H1 (cell line): ENCODE results near the gene BCL2L13. TPM values are rescaled to one million over a fixed set of nuclear protein-coding genes. Genes with fewer than 3 reads are reported as not detected.
"Not testable (repeated sequence)": the region's sequence is repeated elsewhere in the genome, so short reads cannot be mapped to it uniquely, and the experiment has no call there.

Experiments used
- CTCF ChIA-PET: fragments of 300-600 bp; sonication (Branson Sonifier 250); formaldehyde crosslinking; loops from one replicate; lab custom pipeline; 2021; ENCODE audit not compliant: partially characterized antibody; lab: Charles Lee
- POLR2A ChIA-PET: fragments of 300-600 bp; sonication (Branson Sonifier 250); formaldehyde crosslinking; loops from one replicate; lab custom pipeline; 2021; ENCODE audit warnings: inconsistent platforms; ENCODE audit not compliant: partially characterized antibody; lab: Charles Lee
- DNase-seq, 2 experiments: peaks; one replicate each; pipeline versions ENCODE4 v3.0.0 to v3.0.0-alpha.2; 2010 to 2022; ENCODE audit warnings: low spot score in 2 of 2, low read depth in 1 of 2, mixed read lengths in 1 of 2
- FAIRE-seq: peaks from 2 replicates; lab custom pipeline; 2011; peaks lifted over from hg19 to GRCh38; lab: Jason Lieb, UNC
- H2AFZ ChIP-seq: 2 replicates; pipeline ENCODE4 v1.8.1; 2012; ENCODE audit warnings: low read length, inconsistent platforms
- H2AK5ac ChIP-seq: 2 replicates; pipeline ENCODE4 v1.6.1; 2013; ENCODE audit warnings: low read depth, low read length
- H2BK120ac ChIP-seq: replicated peaks from 2 replicates; pipeline ENCODE3; 2013; ENCODE audit warnings: low read depth, low read length, inconsistent platforms
- H2BK12ac ChIP-seq: 2 replicates; pipeline ENCODE4 v1.6.1; 2013; ENCODE audit warnings: low read depth, low read length
- H2BK15ac ChIP-seq: 2 replicates; pipeline ENCODE4 v1.6.1; 2013; ENCODE audit warnings: low read length
- H2BK20ac ChIP-seq: 2 replicates; pipeline ENCODE4 v1.6.1; 2013; ENCODE audit warnings: low read length
- H2BK5ac ChIP-seq: 2 replicates; pipeline ENCODE4 v1.6.1; 2013; ENCODE audit warnings: low read depth, low read length
- H3K14ac ChIP-seq: 2 replicates; pipeline ENCODE4 v1.6.1; 2013; ENCODE audit warnings: inconsistent platforms; ENCODE audit not compliant: insufficient read length
- H3K18ac ChIP-seq: 2 replicates; pipeline ENCODE4 v1.6.1; 2013; ENCODE audit warnings: low read length; ENCODE audit errors: extremely low read depth
- H3K23ac ChIP-seq: 2 replicates; pipeline ENCODE4 v1.6.1; 2013; ENCODE audit warnings: inconsistent platforms; ENCODE audit not compliant: insufficient read length
- H3K23me2 ChIP-seq: 2 replicates; pipeline ENCODE4 v1.6.1; 2013; ENCODE audit warnings: low read depth, low read length
- H3K27ac ChIP-seq: 2 replicates; pipeline ENCODE4 v1.6.1; 2011; ENCODE audit warnings: low read depth, low read length, inconsistent platforms
- H3K27me3 ChIP-seq, 4 experiments: replicated peaks in 1 of 4; 1 replicate in 1 of 4; 2 replicates in 3 of 4; pipeline versions ENCODE4 v1.6.1 to v1.8.1; 2011 to 2013; ENCODE audit warnings: low read length in 3 of 4, mild to moderate bottlenecking in 3 of 4, inconsistent platforms in 2 of 4, mixed read lengths in 2 of 4, moderate library complexity in 1 of 4; ENCODE audit not compliant: control insufficient read depth in 3 of 4, insufficient read depth in 3 of 4; ENCODE audit errors: extremely low read depth in 1 of 4
- H3K36me3 ChIP-seq, 4 experiments: 2 replicates each; pipeline versions ENCODE4 v1.6.1 to v1.8.1; 2011 to 2013; ENCODE audit warnings: mild to moderate bottlenecking in 4 of 4, low read length in 3 of 4, moderate library complexity in 2 of 4, control low read depth in 1 of 4, inconsistent platforms in 1 of 4; ENCODE audit not compliant: insufficient read depth in 4 of 4, control insufficient read depth in 2 of 4
- H3K4ac ChIP-seq: replicated peaks from 2 replicates; pipeline ENCODE3; 2013; ENCODE audit warnings: low read length, low read depth, mixed read lengths, inconsistent platforms; ENCODE audit not compliant: insufficient read length
- H3K4me1 ChIP-seq, 4 experiments: replicated peaks in 1 of 4; 1 replicate in 1 of 4; 2 replicates in 3 of 4; pipeline versions ENCODE4 v1.6.1 to v1.8.1; 2011 to 2013; ENCODE audit warnings: low read length in 3 of 4, inconsistent platforms in 2 of 4, mixed read lengths in 1 of 4; ENCODE audit not compliant: insufficient read depth in 4 of 4, control insufficient read depth in 3 of 4
- H3K4me2 ChIP-seq, 2 experiments: 2 replicates each; pipeline versions ENCODE4 v1.6.1 to v1.8.1; 2011 to 2013; ENCODE audit warnings: low read depth in 2 of 2, low read length in 2 of 2, control low read depth in 1 of 2, inconsistent platforms in 1 of 2, mild to moderate bottlenecking in 1 of 2; ENCODE audit not compliant: insufficient read depth in 1 of 2
- H3K4me3 ChIP-seq, 4 experiments: fragments of 200-600, 300-600 bp in 1 of 4; sonication (generic), shearing (Covaris generic), sonication (Bioruptor Twin) in 1 of 4; 2 replicates each; pipeline versions ENCODE4 v1.5.1 to v1.8.1; 2011 to 2016; ENCODE audit warnings: low read length in 4 of 4, low read depth in 3 of 4, control low read depth in 2 of 4, inconsistent platforms in 2 of 4, mild to moderate bottlenecking in 2 of 4, mixed read lengths in 1 of 4, moderate library complexity in 1 of 4; ENCODE audit not compliant: insufficient read depth in 2 of 4; ENCODE audit errors: extremely low read depth in 1 of 4
- H3K56ac ChIP-seq: replicated peaks from 2 replicates; pipeline ENCODE3; 2013; ENCODE audit warnings: low read depth, mild to moderate bottlenecking, mixed read lengths, low read length, inconsistent platforms; ENCODE audit not compliant: insufficient read length
- H3K79me1 ChIP-seq: 2 replicates; pipeline ENCODE4 v1.6.1; 2013; ENCODE audit warnings: low read depth, low read length, control low read depth
- H3K79me2 ChIP-seq, 2 experiments: 2 replicates each; pipeline versions ENCODE4 v1.6.1 to v1.8.1; 2012 to 2013; ENCODE audit warnings: low read length in 2 of 2, mild to moderate bottlenecking in 2 of 2, inconsistent platforms in 1 of 2; ENCODE audit not compliant: insufficient read depth in 2 of 2, control insufficient read depth in 1 of 2
- H3K9ac ChIP-seq, 4 experiments: replicated peaks in 1 of 4; 1 replicate in 1 of 4; 2 replicates in 3 of 4; pipeline versions ENCODE4 v1.6.1 to v1.8.1; 2011 to 2013; ENCODE audit warnings: low read depth in 3 of 4, low read length in 3 of 4, control low read depth in 2 of 4, mild to moderate bottlenecking in 2 of 4, moderate library complexity in 2 of 4, inconsistent platforms in 1 of 4; ENCODE audit errors: extremely low read depth in 1 of 4
- H3K9me3 ChIP-seq, 2 experiments: 2 replicates each; pipeline versions ENCODE4 v1.6.1 to v1.8.1; 2012 to 2013; ENCODE audit warnings: mild to moderate bottlenecking in 2 of 2, moderate library complexity in 2 of 2, control low read depth in 1 of 2, inconsistent platforms in 1 of 2, low read depth in 1 of 2, low read length in 1 of 2, mixed read lengths in 1 of 2; ENCODE audit not compliant: insufficient read depth in 2 of 2
- H4K20me1 ChIP-seq, 2 experiments: replicated peaks in 1 of 2; 2 replicates each; pipeline versions ENCODE3 to v1.8.1; 2011 to 2013; ENCODE audit warnings: inconsistent platforms in 2 of 2, low read length in 2 of 2, mild to moderate bottlenecking in 1 of 2; ENCODE audit not compliant: insufficient read depth in 2 of 2, control insufficient read depth in 1 of 2
- H4K5ac ChIP-seq: 2 replicates; pipeline ENCODE4 v1.6.1; 2013; ENCODE audit warnings: low read length, low read depth, mixed read lengths, inconsistent platforms; ENCODE audit not compliant: insufficient read length
- H4K8ac ChIP-seq: 2 replicates; pipeline ENCODE4 v1.8.0; 2013; ENCODE audit warnings: mild to moderate bottlenecking, moderate library complexity, low read length, inconsistent platforms; ENCODE audit not compliant: insufficient read depth; ENCODE audit errors: extremely low read depth
- H4K91ac ChIP-seq: replicated peaks from 2 replicates; pipeline ENCODE3; 2013; ENCODE audit warnings: low read length, mixed read lengths, inconsistent platforms; ENCODE audit not compliant: insufficient read length
- WGBS, 2 experiments: shearing (Covaris generic) in 1 of 2; methylation state at CpG; one replicate each; pipeline versions ENCODE4 v1.1.6 to v1.1.7; 2013 to 2015; ENCODE audit warnings: low lambda C conversion rate in 2 of 2, mixed read lengths in 2 of 2, inconsistent platforms in 1 of 2, low coverage in 1 of 2, missing lambda C conversion rate in 1 of 2; ENCODE audit not compliant: insufficient replicate concordance in 2 of 2, insufficient coverage in 1 of 2, insufficient read length in 1 of 2; ENCODE audit errors: extremely low coverage in 1 of 2, missing lambda C conversion rate in 1 of 2; 5-methylcytosine and 5-hydroxymethylcytosine counted together
- polyA plus RNA-seq, 7 experiments: library from polyadenylated mRNA; depleted of rRNA in 3 of 7; stranded (reverse) in 5 of 7; unstranded in 2 of 7; fragments of >200 nt in 5 of 7; fragments of 200-250 nt in 2 of 7; gene quantifications; 1 replicate in 5 of 7; 2 replicates in 1 of 7; 4 replicates in 1 of 7; pipeline versions ENCODE4 v1.2.1 to v1.2.3, GENCODE V29; 2011 to 2013; ENCODE audit warnings: missing spikeins in 2 of 7, mixed read lengths in 2 of 7
- total RNA-seq: library from RNA; stranded (reverse); fragmentation: NEBNext Ultra II Directional; extraction: Animal tissue kit (Norgen Biotek cat#: 25700); gene quantifications from 2 replicates; pipeline ENCODE4 v1.2.1, GENCODE V29; 2021

Gene BCL2L13
- total and polyA plus RNA-seq, 2 of the 8 experiments (the other 6 are each of a cell fraction or from before 2014, with no cell fraction given) = 20.7 to 35.0 TPM

DNA sequence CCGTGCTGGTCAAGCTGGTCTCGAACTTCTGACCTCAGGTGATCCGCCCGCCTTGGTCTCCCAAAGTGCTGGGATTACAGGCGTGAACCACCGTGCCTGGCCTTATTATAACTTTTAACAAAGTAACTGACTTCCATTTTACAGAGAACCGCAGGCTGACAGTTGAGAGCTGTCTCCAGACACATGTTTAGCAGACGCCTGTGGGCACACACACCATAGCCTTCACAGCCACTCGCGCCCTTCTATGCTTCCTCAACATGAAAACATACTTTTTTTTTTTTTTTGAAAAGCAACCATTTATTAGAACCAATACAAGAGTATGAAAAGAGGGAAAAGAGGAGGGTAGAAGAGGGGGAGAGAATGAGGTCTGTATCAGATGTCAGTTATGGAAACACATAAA, 124.9 kb downstream of the BCL2L13 start:
- not testable (repeated sequence) for DNase-seq, H2BK120ac ChIP-seq

More for the DNA sequence above, 124.9 kb downstream of the BCL2L13 start:
- H3K4me3 ChIP-seq, H3K56ac ChIP-seq, H2BK5ac ChIP-seq, H3K36me3 ChIP-seq, H2AK5ac ChIP-seq, H3K23me2 ChIP-seq, H3K4me2 ChIP-seq, H3K14ac ChIP-seq, H3K4ac ChIP-seq, FAIRE-seq, H2BK12ac ChIP-seq, H3K9me3 ChIP-seq, H3K23ac ChIP-seq, H4K5ac ChIP-seq, H4K91ac ChIP-seq, H2BK20ac ChIP-seq, H3K79me1 ChIP-seq, H3K18ac ChIP-seq, H3K4me1 ChIP-seq, POLR2A ChIA-PET, H3K27ac ChIP-seq, H4K8ac ChIP-seq, H3K27me3 ChIP-seq, H2BK15ac ChIP-seq, H3K9ac ChIP-seq, H4K20me1 ChIP-seq, H2AFZ ChIP-seq: not testable (repeated sequence)
- peaks cover 0 to 32% of the 10 kb centered on the region in 2 experiments; a peak in 2 of 4 replicates for H3K79me2 ChIP-seq
- 89% methylated on average over 10 of the region's 10 CpGs; no CpG with 5 or more reads in 1 of the 2 experiments for WGBS, 2 experiments
- CTCF ChIA-PET = interaction anchor here (1.2 kb wide), 1 partner anchor 15 kb away, joined by 6 read pairs; no protein-coding TSS in a partner anchor
